NCI-H1930 (cell line): ENCODE results near the gene DET1.
A peak's percentile ranks its signal among the peaks of the same experiment; 100 is the strongest.
"Not testable (repeated sequence)": the region's sequence is repeated elsewhere in the genome, so short reads cannot be mapped to it uniquely, and the experiment has no call there.

Experiments
- DNase-seq, 2 experiments: peaks; one replicate each; lab custom pipeline; 2025; lab: John Stamatoyannopoulos, UW

DET1 gene

GRCh38 chr15:88546248-88547129 is at the start of gene DET1:
Gene DET1, minus strand, starts transcription at chr15:88546681. Its CDS starts 14,976 bp downstream, at chr15:88531705.
- DNase-seq = peak; percentile 82 to 89

GRCh38 chr15:88591384-88591783 is 44.9 kb upstream of the DET1 start:
- DNase-seq = no peak

- no peak for DNase-seq
Measured at GRCh38 chr15:88590759-88591158, 44.3 kb upstream of the DET1 start.

- no peak for DNase-seq
Measured at GRCh38 chr15:88586401-88587162, 40.1 kb upstream of the DET1 start.

GRCh38 chr15:88580532-88580931 is 34.1 kb upstream of the DET1 start:
- DNase-seq = no peak

GRCh38 chr15:88579322-88579721 is 32.8 kb upstream of the DET1 start:
- no peak for DNase-seq

GRCh38 chr15:88574655-88575054 is 28.2 kb upstream of the DET1 start:
- DNase-seq = no peak

GRCh38 chr15:88574077-88574476 is 27.6 kb upstream of the DET1 start:
- no peak for DNase-seq

- DNase-seq = no peak
Measured at GRCh38 chr15:88571852-88572259, 25.4 kb upstream of the DET1 start.

GRCh38 chr15:88571153-88571851 is 24.8 kb upstream of the DET1 start:
- DNase-seq = no peak

GRCh38 chr15:88568589-88568988 is 22.1 kb upstream of the DET1 start:
- no peak for DNase-seq

- no peak for DNase-seq
Measured at GRCh38 chr15:88564741-88565140, 18.3 kb upstream of the DET1 start.

- DNase-seq = no peak
Measured at GRCh38 chr15:88563638-88564037, 17.2 kb upstream of the DET1 start.

GRCh38 chr15:88559565-88559964 is 13.1 kb upstream of the DET1 start:
- not testable (repeated sequence) for DNase-seq

- DNase-seq = not testable (repeated sequence)
Measured at GRCh38 chr15:88558026-88558425, 11.5 kb upstream of the DET1 start.

- DNase-seq = not testable (repeated sequence)
Measured at GRCh38 chr15:88548009-88548408, 1.5 kb upstream of the DET1 start.

- DNase-seq = not testable (repeated sequence)
Measured at GRCh38 chr15:88545578-88546247, 768 bp downstream of the DET1 start.

- no peak for DNase-seq
Measured at GRCh38 chr15:88543065-88543776, 3.3 kb downstream of the DET1 start.

GRCh38 chr15:88542342-88542733 is 4.1 kb downstream of the DET1 start:
- no peak for DNase-seq

- no peak for DNase-seq
Measured at GRCh38 chr15:88541709-88542341, 4.7 kb downstream of the DET1 start.

GRCh38 chr15:88541111-88541510 is 5.4 kb downstream of the DET1 start:
- DNase-seq = not testable (repeated sequence)
